ENCODE data around the gene SMIM22.
A peak's percentile ranks its signal among the peaks of the same experiment; 100 is the strongest.

SMIM22 gene, protein sequence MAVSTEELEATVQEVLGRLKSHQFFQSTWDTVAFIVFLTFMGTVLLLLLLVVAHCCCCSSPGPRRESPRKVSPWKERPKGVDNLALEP

GRCh38 chr16:4795181-4795827, at the start of gene SMIM22:
TSS of gene SMIM22 (plus strand) at chr16:4795369. CDS start at chr16:4795735, 366 bp downstream.
- DNase-seq = no peak

DNA sequence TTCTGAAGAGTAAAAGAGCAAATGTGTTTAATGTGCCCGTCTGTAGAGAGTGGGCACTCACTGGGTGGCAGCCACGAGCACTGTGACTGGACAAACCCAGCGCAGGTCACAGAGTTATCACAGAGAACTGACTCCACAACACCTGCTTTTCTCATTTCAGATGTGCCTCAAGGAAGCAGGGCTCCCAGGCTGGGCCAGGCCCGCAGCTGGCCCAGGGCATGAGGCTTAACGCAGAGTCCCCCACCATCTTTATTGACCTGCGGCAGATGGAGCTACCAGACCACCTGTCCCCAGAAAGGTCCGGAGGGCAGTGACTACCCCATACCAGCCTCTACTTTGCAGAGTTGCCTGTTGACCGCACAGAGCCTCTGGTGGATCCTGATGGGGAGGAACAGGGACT, 49.0 kb upstream of the SMIM22 start:
- DNase-seq = no peak

DNA sequence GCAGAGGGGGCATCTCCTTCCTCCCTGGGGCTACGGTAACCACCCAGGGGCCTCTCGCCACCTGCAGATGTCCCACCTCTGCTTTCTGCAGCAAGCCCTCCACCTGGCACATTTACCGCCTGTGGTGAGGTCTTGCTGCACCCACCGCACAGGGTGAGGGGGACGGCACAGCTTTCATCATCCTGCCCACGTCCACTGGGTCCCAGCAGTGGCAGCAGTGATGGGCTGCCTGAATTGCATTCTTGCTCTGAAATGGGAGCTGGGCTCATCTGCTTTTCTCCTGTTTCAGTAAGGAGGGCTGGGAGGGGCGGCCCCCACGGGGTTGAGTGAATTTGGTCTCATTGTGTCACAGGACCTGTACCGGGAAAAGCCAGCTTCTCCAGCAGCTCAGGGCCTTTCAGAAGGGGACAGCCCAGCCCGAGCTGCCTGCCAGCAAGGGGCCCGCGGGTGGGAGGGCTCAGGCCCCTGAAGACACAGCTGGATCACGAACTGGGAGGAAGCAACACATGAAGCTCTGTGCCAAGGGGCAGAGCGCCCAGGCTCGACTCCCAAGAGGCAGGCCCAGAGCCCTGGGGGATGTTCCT, 48.1 kb upstream of the SMIM22 start:
- no peak for DNase-seq

- no peak for DNase-seq
Measured at GRCh38 chr16:4747906-4748681, 47.1 kb upstream of the SMIM22 start.

DNA sequence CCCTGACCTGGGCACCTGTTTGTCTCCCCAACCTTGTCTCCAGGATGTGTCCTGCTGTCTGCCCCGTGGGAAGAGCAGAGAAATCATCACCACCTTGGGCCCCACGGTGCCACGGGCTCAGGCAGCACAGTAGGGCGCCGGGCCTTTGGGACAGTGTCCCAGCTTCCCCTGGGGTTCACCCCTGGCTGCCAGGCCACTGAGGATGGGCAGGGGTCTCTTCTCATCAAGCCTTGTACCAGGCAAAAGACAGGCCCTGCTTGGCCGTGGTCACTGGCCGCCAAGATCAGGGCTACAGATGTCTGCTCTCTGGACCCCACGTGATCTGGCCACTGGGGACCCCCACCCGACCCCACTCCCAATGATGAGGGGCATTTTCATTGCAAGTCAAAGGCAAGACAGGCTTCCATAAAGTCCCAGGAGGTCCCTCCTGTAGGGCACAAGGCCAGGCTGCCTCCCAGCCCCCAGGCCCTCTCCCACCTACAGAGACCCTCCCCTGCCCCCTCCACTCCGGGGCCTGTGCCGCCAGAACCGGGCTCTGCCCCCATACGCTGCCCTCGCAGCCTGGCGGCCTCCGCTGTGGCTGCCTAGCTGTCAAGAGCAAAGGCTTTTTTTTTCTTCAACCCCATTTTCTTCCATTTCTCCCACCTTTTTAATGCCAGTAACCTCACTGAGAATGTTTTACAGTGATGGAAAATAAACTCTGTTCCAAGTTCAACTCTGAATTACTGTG, 46.3 kb upstream of the SMIM22 start:
- no peak for DNase-seq

- no peak for DNase-seq
Measured at GRCh38 chr16:4749700-4750257, 45.4 kb upstream of the SMIM22 start.

- DNase-seq = no peak
Measured at GRCh38 chr16:4750896-4751295, 44.3 kb upstream of the SMIM22 start.

DNA sequence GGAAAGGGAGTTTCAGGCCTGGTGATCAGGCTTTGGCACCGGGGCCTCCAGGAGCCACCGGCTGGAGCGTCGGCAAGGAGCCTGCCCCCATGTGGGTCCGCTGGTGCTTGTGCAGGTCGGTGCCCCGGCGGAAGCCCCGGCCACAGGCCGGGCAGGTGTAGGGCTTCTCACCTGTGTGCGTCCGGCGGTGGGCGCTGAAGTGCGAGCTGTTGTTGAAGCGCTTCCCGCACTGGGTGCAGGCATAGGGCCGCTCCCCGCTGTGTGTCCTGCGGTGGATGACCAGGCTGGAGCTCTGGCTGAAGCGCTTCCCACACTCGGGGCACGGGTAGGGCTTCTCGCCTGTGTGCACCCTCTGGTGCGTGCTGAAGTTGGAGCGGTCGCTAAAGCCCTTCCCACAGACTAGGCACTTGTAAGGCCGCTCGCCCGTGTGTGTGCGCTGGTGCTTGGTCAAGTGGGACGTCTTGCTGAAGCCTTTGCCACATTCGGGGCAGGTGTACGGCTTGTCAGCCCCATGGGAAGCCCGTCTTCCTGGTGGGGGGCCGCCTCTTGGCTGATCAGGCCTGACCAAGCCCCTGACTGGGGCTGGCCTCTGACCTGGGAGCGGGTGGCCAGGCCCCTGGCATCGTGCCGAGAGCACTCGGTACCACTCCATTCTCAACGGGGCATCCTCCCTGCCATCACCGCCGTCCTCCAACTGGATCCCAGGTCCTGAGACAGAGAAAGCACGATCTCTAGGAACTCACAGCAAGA, 42.6 kb upstream of the SMIM22 start:
- DNase-seq = no peak

GRCh38 chr16:4753227-4753626, 41.9 kb upstream of the SMIM22 start:
- DNase-seq = no peak

GRCh38 chr16:4754865-4755264, 40.3 kb upstream of the SMIM22 start:
- no peak for DNase-seq

GRCh38 chr16:4755687-4756086, 39.5 kb upstream of the SMIM22 start:
- no peak for DNase-seq

- no peak for DNase-seq
Measured at GRCh38 chr16:4760221-4760910, 34.8 kb upstream of the SMIM22 start.

DNA sequence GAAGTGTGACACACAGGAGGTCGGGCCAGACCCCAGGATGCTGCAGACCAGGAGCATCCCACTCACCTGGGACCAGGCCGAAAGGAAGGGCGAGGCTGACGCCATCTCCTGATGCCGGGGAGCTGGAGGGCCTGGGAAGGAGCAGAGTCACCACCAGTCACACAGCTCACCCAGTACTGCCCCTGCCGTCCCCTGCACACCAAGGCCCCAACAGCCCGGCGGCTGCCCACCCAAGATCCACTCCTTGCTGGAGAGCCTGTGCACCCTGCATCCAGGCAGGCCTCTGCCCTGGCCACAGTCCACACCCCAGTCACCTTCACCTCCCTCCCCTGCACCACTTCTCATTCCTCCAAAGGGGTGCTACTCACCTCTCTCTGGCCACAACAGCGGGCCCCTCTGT, 33.0 kb upstream of the SMIM22 start:
- no peak for DNase-seq

- DNase-seq = no peak
Measured at GRCh38 chr16:4763791-4764190, 31.4 kb upstream of the SMIM22 start.

DNA sequence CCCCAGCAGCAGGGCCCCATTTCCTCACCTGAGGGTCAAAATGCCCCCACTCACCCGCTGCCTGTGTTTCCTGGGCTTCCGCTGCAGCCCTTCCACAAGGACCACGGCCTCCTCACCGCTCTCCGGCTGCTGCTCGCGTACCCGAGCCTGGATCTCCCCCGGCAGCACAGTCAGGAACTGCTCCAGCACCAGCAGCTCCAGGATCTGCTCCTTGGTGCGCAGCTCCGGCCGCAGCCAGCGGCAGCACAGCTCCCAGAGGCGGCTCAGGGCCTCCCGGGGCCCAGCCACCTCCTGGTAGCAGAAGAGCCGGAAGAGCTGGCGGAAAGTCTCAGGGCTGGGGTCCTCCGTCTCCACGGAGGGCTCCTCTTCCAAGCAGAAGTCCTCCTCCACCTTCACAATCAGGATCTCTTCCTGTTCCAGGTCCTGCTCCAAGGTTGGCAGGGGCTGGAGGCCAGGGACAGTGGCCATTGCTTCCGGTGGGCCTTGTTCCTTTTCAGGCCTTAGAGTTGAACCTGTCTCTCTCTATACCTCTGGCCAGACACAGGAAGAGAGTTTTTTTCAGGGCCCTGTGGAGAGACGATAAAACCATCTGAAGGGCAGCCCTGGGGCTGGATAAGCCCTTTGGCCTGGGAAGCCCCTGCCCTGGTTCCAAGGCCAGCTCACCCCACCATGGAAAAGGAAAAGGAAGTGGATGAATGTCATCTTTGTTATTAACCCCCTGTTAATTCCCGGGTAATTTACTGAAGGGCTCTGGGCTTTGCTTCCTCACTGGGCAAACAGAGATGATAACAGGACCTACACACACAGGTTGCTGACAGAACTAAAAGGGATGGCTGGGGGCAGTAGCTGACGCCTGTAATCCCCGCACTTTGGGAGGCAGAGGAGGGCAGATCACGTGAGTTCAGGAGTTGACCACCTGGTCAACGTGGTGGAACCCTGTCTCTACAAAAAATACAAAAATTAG, 29.4 kb upstream of the SMIM22 start:
- no peak for DNase-seq

GRCh38 chr16:4766875-4767628, 28.1 kb upstream of the SMIM22 start, which contains the start of gene ZNF500:
TSS of gene ZNF500 (minus strand) at chr16:4767162. CDS start at chr16:4765978, 1,184 bp downstream.
- peak; percentile 91 for DNase-seq

- no peak for DNase-seq
Measured at GRCh38 chr16:4767872-4768548, 27.2 kb upstream of the SMIM22 start.

GRCh38 chr16:4768549-4769305, 26.4 kb upstream of the SMIM22 start:
- DNase-seq = peak; percentile 58

All from GDM1 (cell line).